Embryonic facial prominence (tissue), 1 donor: ENCODE measurements around the gene RRAGA.
"Not testable (repeated sequence)": the region's sequence is repeated elsewhere in the genome, so short reads cannot be mapped to it uniquely, and the experiment has no call there.

Source experiments
- DNase-seq: peaks from one replicate; pipeline ENCODE4 v3.0.0-alpha.2; 2016; ENCODE audit errors: extremely low spot score

Gene RRAGA, protein sequence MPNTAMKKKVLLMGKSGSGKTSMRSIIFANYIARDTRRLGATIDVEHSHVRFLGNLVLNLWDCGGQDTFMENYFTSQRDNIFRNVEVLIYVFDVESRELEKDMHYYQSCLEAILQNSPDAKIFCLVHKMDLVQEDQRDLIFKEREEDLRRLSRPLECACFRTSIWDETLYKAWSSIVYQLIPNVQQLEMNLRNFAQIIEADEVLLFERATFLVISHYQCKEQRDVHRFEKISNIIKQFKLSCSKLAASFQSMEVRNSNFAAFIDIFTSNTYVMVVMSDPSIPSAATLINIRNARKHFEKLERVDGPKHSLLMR

DNA sequence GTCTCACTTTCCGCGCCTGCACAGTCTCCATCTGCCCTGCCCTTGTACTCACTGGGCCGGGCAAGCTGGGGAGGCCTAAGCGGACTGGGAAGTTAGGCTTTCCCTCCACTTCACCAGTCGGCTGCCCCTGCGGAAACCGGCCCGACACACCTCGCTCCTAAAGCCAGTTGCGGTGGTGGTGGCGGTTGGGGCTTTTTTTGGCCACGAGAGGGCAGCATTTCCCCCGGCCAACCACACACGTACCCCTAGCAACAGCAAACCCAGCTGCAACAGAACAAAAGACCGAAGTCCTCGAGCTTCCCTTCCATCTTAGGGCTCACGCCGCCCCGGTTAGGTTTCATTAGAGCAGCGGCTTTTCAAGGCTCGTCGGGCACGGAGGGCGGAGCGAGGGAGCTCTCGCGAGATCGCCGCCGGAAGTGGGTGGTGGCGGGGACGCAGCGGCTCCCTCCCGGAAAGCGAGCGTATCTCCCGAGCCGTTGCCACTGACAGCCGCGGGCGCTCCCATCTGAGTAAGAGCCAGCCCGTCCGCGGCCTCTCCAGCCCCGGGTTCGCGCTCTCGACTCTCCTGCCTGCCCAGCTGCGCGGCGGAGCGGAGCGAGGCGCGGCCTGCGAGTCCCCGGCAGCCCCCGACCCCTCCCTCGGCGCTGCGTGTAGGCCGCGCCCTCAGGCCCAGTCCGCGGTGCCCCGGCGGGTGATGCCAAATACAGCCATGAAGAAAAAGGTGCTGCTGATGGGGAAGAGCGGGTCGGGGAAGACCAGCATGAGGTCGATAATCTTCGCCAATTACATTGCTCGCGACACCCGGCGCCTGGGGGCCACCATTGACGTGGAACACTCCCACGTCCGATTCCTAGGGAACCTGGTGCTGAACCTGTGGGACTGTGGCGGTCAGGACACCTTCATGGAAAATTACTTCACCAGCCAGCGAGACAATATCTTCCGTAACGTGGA lies at the start of gene RRAGA:
Gene RRAGA (plus strand): TSS at position 462 of the 951 bp plus-strand sequence. CDS start 233 bp downstream, at position 695.
- peak; percentile 94 for DNase-seq

DNA sequence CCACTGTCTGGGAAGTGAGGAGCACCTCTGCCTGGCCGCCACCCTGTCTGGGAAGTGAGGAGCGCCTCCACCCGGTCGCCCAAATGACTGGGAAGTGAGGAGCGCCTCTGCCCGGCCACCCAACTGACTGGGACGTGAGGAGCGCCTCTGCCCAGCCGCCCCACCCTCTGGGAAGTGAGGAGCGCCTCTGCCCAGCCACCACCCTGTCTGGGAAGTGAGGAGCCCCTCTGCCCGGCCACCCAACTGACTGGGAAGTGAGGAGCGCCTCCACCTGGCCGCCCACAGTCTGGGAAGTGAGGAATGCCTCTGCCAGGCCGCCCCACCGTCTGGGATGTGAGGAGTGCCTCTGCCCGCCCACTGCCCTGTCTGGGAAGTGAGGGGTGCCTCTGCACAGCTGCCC lies 49.1 kb upstream of the RRAGA start:
- no peak for DNase-seq

DNA sequence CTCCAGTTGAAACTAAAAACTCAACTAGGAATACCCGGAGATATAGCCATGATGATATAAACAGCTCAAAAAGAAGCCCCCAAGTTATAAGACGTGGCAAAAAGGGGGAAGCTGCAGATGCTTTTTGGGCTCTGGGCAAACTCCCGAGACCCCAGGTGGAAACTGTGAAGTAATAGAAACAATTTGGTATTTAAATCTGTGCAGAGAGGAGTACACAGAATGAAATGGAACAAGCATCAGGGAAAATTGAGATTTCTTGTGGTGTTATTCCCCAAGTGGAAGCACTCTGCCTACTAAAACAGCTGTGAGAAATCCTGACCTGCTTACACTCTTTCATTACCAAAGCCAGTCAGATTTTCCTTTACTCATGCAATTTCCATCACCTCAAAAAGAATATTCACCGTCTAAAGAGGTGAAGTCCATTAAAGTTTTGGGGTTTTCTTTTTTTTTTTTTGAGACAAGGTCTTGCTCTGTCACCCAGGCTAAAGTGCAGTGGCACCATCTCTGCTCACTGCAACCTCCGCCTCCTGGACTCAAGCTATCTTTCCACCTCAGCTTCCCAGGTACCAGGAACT lies 39.7 kb upstream of the RRAGA start:
- DNase-seq = no peak

DNA sequence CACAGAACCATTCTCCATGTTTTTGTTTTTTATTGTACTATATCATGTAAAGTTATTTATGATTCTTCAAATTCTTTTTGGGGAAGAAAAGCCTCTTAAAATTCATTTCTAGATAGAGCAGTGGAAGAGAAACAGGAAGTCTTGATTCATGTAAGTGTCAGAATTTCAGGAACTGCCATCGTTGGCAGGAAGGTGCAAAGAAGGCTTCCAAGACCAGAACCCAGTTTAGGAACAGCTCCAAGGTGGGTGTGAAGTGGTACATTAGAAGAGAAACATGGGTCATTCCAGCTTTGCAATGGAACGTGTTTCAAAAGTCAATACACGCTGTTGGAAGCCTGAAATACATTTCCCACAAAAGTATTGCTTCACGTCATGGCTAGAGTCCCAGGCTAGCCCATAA lies 31.0 kb upstream of the RRAGA start:
- no peak for DNase-seq

DNA sequence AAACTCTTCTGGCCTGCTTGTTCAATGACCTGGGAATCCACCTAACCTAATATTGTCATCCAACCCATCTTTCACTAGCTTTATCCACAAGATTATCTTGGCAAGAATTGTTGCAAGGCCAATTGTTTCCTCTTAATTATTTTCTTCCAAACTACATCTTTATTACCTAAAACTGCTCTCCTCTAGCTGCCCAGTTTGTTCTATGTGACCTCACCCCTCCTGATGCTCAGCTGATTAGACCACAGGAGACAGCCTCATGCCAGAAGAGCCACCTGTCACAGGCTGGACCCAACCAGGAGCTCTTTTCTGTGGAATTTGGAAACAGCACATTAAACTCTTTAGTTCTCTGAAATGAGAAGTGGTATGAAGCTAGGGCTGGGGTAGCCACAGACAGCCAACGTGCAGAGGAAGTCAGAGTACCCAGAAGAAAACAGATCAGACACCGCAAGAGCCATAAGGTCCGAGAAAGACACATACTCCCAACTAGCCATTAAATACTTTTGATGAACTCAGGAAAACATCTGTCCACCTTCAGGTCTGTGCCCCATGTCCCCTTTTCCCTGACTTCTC lies 28.3 kb upstream of the RRAGA start:
- DNase-seq = no peak

DNA sequence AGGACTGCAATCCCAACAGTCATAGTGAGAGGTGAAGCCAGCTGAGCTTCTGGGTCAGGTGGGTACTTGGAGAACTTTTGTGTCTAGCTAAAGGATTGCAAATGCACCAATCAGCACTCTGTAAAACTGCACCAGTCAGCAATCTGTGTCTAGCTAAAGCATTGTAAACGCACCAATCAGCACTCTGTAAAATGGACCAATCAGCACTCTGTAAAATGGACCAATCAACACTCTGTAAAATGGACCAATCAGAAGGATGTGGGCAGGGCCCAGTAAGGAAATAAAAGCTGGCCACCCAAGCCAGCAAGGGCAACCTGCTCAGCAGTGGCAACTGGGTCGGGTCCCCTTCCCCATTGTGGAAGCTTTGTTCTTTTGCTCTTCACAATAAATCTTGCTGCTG lies 27.6 kb upstream of the RRAGA start:
- not testable (repeated sequence) for DNase-seq

DNA sequence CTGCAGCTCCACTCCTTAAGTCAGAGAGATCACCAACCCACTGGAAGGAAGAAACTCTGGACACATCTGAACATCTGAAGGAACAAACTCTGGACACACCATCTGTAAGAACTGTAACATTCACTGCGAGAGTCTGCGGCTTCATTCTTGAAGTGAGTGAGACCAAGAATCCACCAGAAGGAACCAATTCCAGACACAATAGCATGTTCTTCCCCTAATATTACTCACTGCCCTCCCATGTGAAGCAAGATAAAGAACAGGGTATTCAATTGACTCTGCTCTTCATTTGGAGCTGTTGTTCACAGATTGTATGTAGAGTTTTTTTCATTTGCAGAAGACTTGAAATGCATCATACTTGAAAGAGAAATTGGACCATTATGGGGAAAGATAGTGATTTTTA lies 27.0 kb upstream of the RRAGA start:
- DNase-seq = no peak

DNA sequence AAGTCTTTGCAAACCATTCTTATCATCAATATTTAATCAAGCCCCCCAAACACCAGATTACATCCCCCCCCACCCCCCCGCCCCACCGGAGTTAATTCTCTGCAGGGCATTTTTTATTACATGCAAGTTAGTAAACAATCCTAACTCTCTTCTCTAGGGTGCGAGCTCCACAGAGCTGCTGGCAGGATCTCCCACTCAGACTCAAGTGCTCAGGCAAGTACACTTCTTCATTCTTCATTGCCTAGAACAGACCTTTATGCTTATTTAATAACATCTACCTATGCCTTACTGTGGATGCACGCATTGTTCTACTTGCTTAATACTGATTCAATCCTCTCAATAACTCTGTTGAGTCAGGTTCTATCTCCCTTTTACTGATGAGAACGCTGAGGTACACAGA lies 26.1 kb upstream of the RRAGA start:
- no peak for DNase-seq

DNA sequence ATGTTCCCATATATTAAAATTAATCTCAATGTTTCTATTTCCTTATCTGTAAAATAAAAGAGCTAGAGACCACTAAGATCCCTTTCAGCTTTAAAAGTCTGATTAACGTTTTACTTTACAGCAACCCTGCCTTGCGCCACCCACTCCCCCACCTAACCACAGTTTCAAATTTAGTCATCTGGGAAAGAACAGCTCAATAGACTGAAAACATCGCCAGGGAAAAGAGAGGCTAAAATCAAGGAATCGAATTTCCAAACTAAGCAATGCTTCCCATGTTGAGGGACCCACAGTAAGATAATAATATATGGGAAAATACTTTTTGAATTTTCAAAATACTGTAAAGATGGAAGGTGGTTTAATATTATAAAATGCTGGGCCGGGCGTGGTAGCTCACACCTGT lies 22.9 kb upstream of the RRAGA start:
- DNase-seq = no peak

DNA sequence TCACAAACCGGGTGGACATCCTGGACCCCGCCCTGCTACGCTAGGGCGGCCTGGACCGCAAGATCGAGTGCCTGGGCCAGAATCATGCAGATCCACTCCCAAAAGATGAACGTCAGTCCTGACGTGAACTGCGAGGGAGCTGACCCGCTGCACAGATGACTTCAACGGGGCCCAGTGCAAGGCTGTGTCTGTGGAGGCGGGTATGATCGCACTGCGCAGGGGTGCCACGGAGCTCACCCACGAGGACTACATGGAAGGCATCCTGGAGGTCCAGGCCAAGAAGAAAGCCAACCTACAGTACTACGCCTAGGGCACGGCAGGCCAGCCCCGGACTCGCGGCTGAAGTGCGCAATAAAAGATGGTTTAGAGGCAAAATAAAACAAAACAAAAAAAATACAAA lies 21.4 kb upstream of the RRAGA start:
- DNase-seq = no peak

DNA sequence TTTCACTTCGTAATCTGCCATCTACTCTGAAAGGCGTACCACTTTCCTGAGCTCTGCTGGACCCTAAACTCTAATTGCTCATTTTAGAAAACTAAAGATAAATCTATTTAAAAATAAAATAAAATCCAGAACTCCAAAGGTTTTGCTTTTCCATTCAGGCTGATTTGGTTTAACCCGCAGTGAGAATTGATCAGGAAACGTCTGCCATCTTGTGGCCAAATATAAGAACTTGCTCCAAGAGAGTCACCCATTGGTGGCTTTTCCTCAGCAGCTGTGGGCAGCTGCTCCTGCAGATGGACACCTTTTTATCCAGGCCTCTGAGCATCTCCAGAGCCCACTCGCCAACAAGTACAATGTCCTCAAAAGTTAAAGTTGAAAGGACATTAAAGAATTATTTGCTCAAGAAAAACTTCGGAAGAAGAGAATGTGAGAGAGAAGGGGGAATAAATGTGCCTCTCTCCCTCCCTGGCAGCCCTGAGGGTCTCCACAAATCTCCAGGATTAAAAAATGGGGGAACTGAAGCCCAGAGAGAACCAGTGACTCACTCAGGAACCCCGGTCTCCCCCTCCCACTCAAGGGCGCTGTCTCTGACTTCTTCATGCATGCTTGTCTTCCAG lies 20.3 kb upstream of the RRAGA start:
- peak; percentile 68 for DNase-seq

DNA sequence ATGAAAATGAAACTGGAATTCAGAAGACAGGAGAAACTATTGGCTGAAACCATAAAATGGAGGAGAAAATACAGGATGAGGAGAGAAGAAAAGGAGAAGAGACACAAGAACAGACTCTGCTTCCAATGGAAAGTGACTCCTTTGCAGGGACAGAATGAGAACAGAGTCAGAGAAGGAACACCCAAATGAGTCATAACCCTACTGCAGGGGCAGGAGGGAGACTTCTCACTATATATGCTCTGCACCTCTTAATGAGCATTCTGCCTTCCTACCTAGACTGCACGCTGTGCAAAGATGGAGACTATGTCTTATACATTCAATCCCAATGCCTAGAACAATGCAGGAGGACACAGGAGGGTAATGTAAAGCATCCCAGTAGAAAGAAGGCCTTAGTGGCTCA lies 18.3 kb upstream of the RRAGA start:
- no peak for DNase-seq

DNA sequence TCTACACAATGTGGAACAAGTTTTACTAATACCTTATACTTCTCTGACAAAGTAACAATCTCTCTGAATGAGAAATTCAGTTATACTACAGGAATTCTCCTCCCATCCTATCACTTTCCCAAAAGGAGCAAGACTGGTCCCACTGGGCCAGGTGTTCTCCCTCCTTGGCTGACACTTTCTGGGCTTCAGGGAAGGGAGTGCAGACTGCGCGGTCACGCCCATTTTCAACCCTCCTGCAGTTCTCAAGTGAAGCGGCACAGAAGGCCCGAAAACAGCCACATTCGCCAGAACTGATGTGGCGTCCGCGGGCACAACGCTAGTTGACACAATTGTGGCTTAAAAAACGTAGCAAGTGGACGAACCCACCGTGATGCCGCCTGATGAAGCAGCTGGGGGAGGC lies 16.8 kb upstream of the RRAGA start:
- no peak for DNase-seq

DNA sequence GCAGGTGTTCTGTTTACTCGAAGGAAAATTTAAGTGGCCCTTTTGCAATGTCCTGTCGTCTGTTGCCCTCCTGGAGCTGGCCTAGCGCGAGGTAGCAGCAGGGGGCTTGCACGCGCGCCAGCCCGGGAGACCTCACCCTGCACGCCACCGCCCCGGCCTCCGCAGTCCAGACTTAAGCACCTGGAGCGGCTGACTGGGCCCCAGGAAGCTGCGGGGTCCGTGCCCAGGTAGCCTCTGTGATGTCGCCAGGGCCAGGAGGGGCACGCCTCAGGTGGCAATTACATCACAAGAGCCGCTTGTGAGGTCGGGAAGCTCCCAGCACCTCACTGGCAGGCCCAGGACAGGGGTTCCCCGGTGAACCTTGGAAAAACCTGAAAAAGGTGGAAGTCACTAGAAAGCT lies 16.2 kb upstream of the RRAGA start, which contains the start of gene SAXO1:
Gene SAXO1 (minus strand): TSS at position 195 of the 400 bp plus-strand sequence. CDS start 301 bp downstream, outside the sequence.
- no peak for DNase-seq

DNA sequence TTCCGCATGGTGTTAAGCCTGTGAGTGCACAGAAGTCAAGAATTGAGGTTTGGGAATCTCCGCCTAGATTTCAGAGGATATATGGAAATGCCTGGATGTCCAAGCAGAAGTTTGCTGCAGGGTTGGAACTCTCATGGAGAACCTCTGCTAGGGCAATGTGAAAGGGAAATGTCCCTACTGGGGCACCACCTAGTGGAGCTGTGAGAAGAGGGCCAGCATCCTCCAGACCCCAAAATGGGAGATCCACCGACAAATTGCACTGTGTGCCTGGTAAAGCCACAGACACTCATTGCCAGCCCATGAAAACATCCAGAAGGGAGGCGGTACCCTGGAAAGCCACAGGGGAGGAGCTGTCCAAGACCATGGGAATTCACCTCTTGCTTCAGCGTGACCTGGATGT lies 12.6 kb upstream of the RRAGA start:
- DNase-seq = no peak

DNA sequence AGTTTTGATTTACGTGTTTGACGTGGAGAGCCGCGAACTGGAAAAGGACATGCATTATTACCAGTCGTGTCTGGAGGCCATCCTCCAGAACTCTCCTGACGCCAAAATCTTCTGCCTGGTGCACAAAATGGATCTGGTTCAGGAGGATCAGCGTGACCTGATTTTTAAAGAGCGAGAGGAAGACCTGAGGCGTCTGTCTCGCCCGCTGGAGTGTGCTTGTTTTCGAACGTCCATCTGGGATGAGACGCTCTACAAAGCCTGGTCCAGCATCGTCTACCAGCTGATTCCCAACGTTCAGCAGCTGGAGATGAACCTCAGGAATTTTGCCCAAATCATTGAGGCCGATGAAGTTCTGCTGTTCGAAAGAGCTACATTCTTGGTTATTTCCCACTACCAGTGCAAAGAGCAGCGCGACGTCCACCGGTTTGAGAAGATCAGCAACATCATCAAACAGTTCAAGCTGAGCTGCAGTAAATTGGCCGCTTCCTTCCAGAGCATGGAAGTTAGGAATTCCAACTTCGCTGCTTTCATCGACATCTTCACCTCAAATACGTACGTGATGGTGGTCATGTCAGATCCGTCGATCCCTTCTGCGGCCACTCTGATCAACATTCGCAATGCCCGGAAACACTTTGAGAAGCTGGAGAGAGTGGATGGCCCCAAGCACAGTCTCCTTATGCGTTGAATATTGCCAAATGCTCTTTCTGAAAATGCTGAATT lies 850 bp downstream of the RRAGA start:
- no peak for DNase-seq

DNA sequence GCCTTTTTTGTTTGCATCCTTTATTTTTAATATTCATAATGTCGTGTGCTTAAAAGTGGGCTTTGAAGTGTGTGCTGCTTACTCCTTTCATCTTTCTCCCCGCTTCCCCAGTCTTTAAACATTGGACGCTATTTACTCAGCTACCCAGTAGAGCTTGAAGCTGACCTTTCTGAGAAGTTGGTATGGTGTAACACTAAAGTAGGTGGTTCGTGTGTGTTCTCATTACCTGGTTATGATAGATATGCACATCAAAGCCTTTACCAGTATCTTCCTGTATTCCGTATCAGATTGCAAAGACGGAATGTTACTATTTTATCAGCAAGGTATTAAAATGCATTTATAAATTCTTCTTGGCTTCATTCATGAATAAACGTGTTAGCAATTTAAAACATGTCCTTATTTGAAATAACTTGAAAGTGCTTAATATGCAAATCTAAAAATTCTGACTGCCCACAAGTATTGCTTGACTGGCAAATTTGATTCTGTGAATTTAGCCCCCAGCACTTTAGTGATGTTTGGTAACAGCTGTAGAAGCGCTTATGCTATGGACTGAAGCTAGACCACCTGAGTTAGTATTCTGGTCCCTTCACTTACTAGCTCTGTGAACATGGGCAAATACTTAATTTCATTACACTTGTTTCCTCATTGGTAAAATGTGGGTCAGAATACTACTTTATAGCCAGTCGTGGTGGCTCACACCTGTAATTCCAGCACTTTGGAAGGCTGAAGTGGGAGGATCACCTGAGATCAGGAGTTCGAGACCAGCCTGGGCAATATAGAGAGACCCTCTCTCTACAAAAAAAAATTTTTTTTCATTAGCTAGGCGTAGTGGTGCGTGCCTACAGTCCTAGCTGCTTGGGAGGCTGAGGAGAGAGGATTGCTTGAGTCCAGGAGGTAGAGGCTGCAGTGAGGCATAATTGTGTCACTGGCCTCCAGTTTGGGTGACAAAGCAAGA lies 1.7 kb downstream of the RRAGA start:
- DNase-seq = no peak

DNA sequence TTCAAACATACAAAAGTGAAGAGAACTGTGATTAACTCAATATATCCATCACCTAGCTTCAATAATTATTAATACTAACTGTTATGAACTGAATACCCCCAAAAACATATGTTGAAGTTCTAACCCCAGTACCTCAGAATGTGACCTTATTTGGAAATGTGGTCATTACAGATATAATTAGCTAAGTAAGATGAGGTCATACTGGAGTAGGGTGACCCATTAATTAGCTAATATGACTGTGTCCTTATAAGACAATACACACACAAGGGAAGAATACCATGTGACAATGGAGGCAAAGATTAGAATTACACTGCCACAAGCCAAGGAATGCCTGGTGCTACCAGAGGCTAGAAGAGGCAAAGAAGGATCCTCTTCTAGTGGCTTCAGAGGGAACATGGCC lies 7.8 kb downstream of the RRAGA start:
- no peak for DNase-seq

DNA sequence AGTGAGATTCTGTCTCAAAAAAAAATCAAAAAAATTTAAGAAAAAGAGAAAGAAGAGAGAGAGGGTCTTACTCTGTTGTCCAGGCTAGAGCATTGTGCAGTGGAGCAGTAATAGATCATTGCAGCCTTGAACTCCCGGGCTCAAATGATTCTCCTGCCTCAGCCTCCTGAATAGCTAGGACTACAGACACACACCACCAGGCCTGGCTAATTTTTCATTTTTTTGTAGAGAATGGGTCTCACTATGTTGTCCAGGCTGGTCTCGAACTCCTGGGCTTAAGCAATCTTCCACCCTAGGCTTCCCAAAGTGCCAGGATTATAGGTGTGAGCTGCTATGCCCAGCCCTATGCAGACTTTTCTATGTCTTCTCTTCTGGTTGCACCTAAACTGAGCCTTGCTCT lies 25.0 kb downstream of the RRAGA start:
- no peak for DNase-seq

DNA sequence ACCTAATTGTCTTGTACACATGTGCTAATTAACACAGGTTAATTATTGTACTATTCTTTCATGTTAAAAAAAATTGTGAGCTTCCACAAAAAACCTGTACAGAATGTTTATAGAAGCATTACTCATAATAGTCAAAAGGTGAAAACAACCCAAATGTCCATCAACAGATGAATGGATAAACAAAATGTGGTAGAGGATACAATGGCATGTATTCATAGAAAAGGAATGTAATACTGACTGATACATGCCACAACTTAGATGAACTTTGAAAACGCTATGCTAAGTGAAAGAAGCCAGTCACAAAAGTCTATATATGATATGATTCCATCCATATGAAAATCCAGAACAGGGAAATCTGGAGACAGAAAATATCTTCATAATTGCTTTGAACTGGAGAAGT lies 25.6 kb downstream of the RRAGA start:
- no peak for DNase-seq
